ENCODE measurements around the gene RELL1.

Gene RELL1, protein sequence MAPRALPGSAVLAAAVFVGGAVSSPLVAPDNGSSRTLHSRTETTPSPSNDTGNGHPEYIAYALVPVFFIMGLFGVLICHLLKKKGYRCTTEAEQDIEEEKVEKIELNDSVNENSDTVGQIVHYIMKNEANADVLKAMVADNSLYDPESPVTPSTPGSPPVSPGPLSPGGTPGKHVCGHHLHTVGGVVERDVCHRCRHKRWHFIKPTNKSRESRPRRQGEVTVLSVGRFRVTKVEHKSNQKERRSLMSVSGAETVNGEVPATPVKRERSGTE

GRCh38 chr4:37686373-37687193 is at the start of gene RELL1:
Gene RELL1, minus strand, starts transcription at chr4:37686376. Its CDS starts 89 bp downstream, at chr4:37686287.
- DNase-seq (ENCODE audit: extremely low read depth, low read depth) = peak; percentile 98

DNA sequence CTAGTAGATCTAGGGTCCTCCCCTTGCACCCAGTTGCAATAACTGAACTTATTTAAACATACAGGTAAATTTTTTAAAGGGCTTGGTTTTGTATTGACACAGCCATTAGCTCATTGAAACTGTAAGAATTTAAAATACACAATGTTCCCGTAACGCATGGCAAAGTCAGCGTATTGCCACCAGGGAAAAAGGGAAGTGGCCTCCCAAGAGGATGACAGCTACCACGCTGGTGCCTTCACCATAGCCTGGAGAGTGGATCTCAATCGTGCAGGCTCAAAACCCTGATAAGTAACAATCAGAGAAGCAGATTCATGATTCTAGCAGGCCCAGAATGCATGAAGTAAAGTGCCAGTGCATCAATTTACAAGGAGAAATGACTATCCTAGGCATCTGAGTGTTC is 49.4 kb upstream of the RELL1 start:
- H3K4me3 ChIP-seq (replicated peaks; ENCODE audit: low read depth, low read length) = no peak overlapping the region
- TF ChIP-seq, protein P1, sequence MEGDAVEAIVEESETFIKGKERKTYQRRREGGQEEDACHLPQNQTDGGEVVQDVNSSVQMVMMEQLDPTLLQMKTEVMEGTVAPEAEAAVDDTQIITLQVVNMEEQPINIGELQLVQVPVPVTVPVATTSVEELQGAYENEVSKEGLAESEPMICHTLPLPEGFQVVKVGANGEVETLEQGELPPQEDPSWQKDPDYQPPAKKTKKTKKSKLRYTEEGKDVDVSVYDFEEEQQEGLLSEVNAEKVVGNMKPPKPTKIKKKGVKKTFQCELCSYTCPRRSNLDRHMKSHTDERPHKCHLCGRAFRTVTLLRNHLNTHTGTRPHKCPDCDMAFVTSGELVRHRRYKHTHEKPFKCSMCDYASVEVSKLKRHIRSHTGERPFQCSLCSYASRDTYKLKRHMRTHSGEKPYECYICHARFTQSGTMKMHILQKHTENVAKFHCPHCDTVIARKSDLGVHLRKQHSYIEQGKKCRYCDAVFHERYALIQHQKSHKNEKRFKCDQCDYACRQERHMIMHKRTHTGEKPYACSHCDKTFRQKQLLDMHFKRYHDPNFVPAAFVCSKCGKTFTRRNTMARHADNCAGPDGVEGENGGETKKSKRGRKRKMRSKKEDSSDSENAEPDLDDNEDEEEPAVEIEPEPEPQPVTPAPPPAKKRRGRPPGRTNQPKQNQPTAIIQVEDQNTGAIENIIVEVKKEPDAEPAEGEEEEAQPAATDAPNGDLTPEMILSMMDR (IDR thresholded peaks at IDR 0.05; ENCODE audit: low read depth, low read length, missing control alignments) = no peak
- DNase-seq (ENCODE audit: extremely low read depth, low read depth) = no peak

More at GRCh38 chr4:37686373-37687193, at the start of gene RELL1:
- TF ChIP-seq, protein P1 (IDR thresholded peaks at IDR 0.05; ENCODE audit: low read depth, low read length, missing control alignments) = no peak
- H3K4me3 ChIP-seq (replicated peaks; ENCODE audit: low read depth, low read length) = peak within 1 kb of the TSS; percentile 76

DNA sequence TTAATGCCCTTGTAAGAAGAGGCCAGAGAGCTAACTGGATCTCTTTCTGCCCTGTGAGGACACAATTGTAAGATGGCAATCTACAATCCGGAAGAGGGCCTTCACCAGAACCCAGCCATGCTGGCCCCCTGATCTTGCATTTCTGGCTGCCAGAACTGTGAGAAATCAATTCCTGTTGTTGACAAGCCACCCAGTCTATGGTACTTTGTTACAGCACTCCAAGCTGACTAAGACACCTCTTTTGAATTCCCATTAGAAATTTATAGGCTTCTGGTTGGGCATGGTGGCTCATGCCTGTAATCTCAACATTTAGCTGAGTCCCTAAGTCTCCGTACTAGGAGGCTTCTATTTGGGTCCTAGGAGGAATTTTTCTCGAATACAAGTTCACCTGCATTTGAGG is 48.8 kb upstream of the RELL1 start:
- TF ChIP-seq, protein P1 (IDR thresholded peaks at IDR 0.05; ENCODE audit: low read depth, low read length, missing control alignments) = no peak
- no peak overlapping the region for H3K4me3 ChIP-seq (replicated peaks; ENCODE audit: low read depth, low read length)
- DNase-seq (ENCODE audit: extremely low read depth, low read depth) = no peak

- TF ChIP-seq, protein P1 (IDR thresholded peaks at IDR 0.05; ENCODE audit: low read depth, low read length, missing control alignments) = no peak
Observed at GRCh38 chr4:37733240-37733867, 47.2 kb upstream of the RELL1 start.

GRCh38 chr4:37732526-37733186 is 46.5 kb upstream of the RELL1 start:
- H3K4me3 ChIP-seq (replicated peaks; ENCODE audit: low read depth, low read length) = no peak overlapping the region
- TF ChIP-seq, protein P1 (IDR thresholded peaks at IDR 0.05; ENCODE audit: low read depth, low read length, missing control alignments) = no peak
- DNase-seq (ENCODE audit: extremely low read depth, low read depth) = no peak

More at GRCh38 chr4:37733240-37733867, 47.2 kb upstream of the RELL1 start:
- no peak for DNase-seq (ENCODE audit: extremely low read depth, low read depth)
- H3K4me3 ChIP-seq (replicated peaks; ENCODE audit: low read depth, low read length) = no peak overlapping the region

- H3K4me3 ChIP-seq (replicated peaks; ENCODE audit: low read depth, low read length) = no peak overlapping the region
- TF ChIP-seq, protein P1 (IDR thresholded peaks at IDR 0.05; ENCODE audit: low read depth, low read length, missing control alignments) = no peak
- no peak for DNase-seq (ENCODE audit: extremely low read depth, low read depth)
Observed at GRCh38 chr4:37729649-37730004, 43.5 kb upstream of the RELL1 start.
